Measurements from ENCODE around the gene U2AF2. TPM values are rescaled to one million over a fixed set of nuclear protein-coding genes. Genes with fewer than 3 reads are reported as not detected.

U2AF2 gene
- total RNA-seq, 1 experiment from 2014 or later: 321 TPM

- no peak overlapping the region for H4K5ac ChIP-seq (ENCODE audit: insufficient read length, low read depth, low read length)
- no peak overlapping the region for H3K4ac ChIP-seq (ENCODE audit: low read depth, low read length)
- H3K36me3 Mint-ChIP-seq (ENCODE audit: insufficient read depth in 1 of 3, low read depth in 3 of 3): peaks cover 15 to 51% (median 45%) of the 10 kb centered on the region in 3 experiments; a peak in 6 of 7 replicates
- no peak overlapping the region for H4K91ac ChIP-seq (ENCODE audit: insufficient read length, low read depth, low read length)
- H2BK20ac ChIP-seq (ENCODE audit: low read depth, low read length, poor library complexity, severe bottlenecking): no peak overlapping the region
- no peak overlapping the region for H3K23ac ChIP-seq (ENCODE audit: insufficient read length, low read depth, low read length)
- H3K79me2 ChIP-seq (ENCODE audit: insufficient read depth, low read length): peaks cover 18% of the 10 kb centered on the region; the same call in 1 of the 2 replicates
- peaks cover 23 to 24% of the 10 kb centered on the region in 2 experiments for H3K4me1 Mint-ChIP-seq
- no peak overlapping the region for H3T11ph ChIP-seq (ENCODE audit: low read length)
- H3K9ac ChIP-seq (ENCODE audit: extremely low read depth, insufficient read length, low read length): no peak overlapping the region
- H3K27me3 Mint-ChIP-seq (ENCODE audit: low read depth): no peaks in the 10 kb centered on the region
- no peaks in the 10 kb centered on the region for H3K27me3 ChIP-seq (ENCODE audit: insufficient read depth, low read length)
- no peaks in the 10 kb centered on the region for H3K4me1 ChIP-seq (ENCODE audit: insufficient read depth, low read length)
- H3K9me3 Mint-ChIP-seq: no peaks in the 10 kb centered on the region; a peak in 1 of 5 replicates
- no peaks in the 10 kb centered on the region for H4K20me1 ChIP-seq (ENCODE audit: control insufficient read depth, insufficient read depth, insufficient read length)
- no peak overlapping the region for H2AFZ ChIP-seq (ENCODE audit: low read length)
- no peak for TF ChIP-seq CTCF (conservative IDR thresholded peaks at IDR 0.05)
- H3K4me2 ChIP-seq (ENCODE audit: insufficient read depth, insufficient read length, low read length): no peak overlapping the region
- H2BK5ac ChIP-seq (ENCODE audit: insufficient read length, low read length): no peak overlapping the region
- H4K8ac ChIP-seq (replicated peaks; ENCODE audit: insufficient read length, low read depth, low read length): no peak overlapping the region
- no peak overlapping the region for H3K4me3 Mint-ChIP-seq
- H3K23me2 ChIP-seq (ENCODE audit: insufficient read length, low read depth, low read length, poor library complexity, severe bottlenecking): peaks cover 6% of the 10 kb centered on the region
- H2AK5ac ChIP-seq (ENCODE audit: insufficient read length, low read length): no peak overlapping the region
- H2BK12ac ChIP-seq (ENCODE audit: insufficient read length, low read depth, low read length): no peak overlapping the region
- H3K18ac ChIP-seq (ENCODE audit: insufficient read length, low read depth, low read length): no peak overlapping the region
- H3K27ac Mint-ChIP-seq: peak overlapping the region in 1 of 3 experiments; percentile 59; a peak in 1 of 7 replicates
- H2BK15ac ChIP-seq (ENCODE audit: low read depth, low read length): no peak overlapping the region
- no peak overlapping the region for H2BK120ac ChIP-seq (ENCODE audit: low read depth, low read length, poor library complexity, severe bottlenecking)
- H3K79me1 ChIP-seq (ENCODE audit: insufficient read depth, low read depth, low read length, poor library complexity, severe bottlenecking): peaks cover 18% of the 10 kb centered on the region
- no CpG with 5 or more reads among the region's 21 CpGs for WGBS (ENCODE audit: extremely low coverage, insufficient read length, low lambda C conversion rate)
- no peak overlapping the region for H3K27ac ChIP-seq (ENCODE audit: insufficient read length, low read depth, low read length)
- H3K9me3 ChIP-seq (ENCODE audit: control insufficient read depth, low read depth, low read length): no peaks in the 10 kb centered on the region
- H3K56ac ChIP-seq (ENCODE audit: insufficient read length, low read depth, low read length): no peak overlapping the region
- H3K14ac ChIP-seq (ENCODE audit: insufficient read depth, low read length): no peak overlapping the region; the same call in 1 of the 2 replicates
- no peak for DNase-seq
Observed at GRCh38 chr19:55678121-55678671, 23.4 kb downstream of the U2AF2 start.
